WTC11 (cell line): ENCODE results near the gene CCDC77.

Source experiments
- TF ChIP-seq, protein P1 (sequence below): fragments of 200-600 bp; IDR thresholded peaks from 2 replicates; pipeline ENCODE4 v1.8.0; 2022; ENCODE audit warnings: antibody characterized with exemption
- TF ChIP-seq, protein P2 (sequence below): sonication (generic); formaldehyde crosslinking; IDR thresholded peaks from 2 replicates; pipeline ENCODE4 v1.8.1; 2023; ENCODE audit warnings: mild to moderate bottlenecking, missing genetic modification reagents
- TF ChIP-seq, protein P3 (sequence below): sonication (generic); formaldehyde crosslinking; IDR thresholded peaks from 2 replicates; pipeline ENCODE4 v1.8.1; 2023; ENCODE audit warnings: mild to moderate bottlenecking, moderate library complexity, missing genetic modification reagents
- TF ChIP-seq, protein P4 (sequence below): fragments of 250-450 bp; sonication (Bioruptor Pico); IDR thresholded peaks from 2 replicates; pipeline ENCODE4 v1.9.0; 2021; ENCODE audit warnings: mild to moderate bottlenecking, borderline replicate concordance
- TF ChIP-seq, protein P5 (sequence below): sonication (generic); formaldehyde crosslinking; IDR thresholded peaks from 2 replicates; pipeline ENCODE4 v1.8.1; 2022; ENCODE audit warnings: mild to moderate bottlenecking, moderate library complexity, missing genetic modification reagents

DNA sequence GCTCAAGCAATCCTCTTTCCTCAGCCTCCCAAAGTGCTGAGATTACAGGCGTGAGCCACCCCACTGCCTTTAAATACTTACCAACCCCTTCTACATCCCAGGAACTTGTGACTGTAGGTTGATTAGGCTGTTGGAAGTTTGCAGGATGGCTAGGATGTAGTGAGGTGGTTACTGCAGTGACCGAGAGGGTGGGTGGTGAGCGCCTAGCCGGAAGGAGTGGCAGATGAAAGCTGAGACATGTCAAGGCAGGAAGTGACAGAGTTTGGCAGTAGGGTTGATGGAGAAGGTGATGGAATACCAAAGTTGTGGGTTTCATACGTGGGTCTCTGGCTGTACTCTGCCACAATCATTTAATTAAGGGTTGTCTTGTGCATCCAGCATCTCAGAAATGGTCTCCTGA, 71.8 kb downstream of the CCDC77 start:
- TF ChIP-seq, protein P1, sequence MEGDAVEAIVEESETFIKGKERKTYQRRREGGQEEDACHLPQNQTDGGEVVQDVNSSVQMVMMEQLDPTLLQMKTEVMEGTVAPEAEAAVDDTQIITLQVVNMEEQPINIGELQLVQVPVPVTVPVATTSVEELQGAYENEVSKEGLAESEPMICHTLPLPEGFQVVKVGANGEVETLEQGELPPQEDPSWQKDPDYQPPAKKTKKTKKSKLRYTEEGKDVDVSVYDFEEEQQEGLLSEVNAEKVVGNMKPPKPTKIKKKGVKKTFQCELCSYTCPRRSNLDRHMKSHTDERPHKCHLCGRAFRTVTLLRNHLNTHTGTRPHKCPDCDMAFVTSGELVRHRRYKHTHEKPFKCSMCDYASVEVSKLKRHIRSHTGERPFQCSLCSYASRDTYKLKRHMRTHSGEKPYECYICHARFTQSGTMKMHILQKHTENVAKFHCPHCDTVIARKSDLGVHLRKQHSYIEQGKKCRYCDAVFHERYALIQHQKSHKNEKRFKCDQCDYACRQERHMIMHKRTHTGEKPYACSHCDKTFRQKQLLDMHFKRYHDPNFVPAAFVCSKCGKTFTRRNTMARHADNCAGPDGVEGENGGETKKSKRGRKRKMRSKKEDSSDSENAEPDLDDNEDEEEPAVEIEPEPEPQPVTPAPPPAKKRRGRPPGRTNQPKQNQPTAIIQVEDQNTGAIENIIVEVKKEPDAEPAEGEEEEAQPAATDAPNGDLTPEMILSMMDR: no peak
- TF ChIP-seq, protein P2, sequence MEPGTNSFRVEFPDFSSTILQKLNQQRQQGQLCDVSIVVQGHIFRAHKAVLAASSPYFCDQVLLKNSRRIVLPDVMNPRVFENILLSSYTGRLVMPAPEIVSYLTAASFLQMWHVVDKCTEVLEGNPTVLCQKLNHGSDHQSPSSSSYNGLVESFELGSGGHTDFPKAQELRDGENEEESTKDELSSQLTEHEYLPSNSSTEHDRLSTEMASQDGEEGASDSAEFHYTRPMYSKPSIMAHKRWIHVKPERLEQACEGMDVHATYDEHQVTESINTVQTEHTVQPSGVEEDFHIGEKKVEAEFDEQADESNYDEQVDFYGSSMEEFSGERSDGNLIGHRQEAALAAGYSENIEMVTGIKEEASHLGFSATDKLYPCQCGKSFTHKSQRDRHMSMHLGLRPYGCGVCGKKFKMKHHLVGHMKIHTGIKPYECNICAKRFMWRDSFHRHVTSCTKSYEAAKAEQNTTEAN (CRISPR knock-in tag): no peak
- TF ChIP-seq, protein P3, sequence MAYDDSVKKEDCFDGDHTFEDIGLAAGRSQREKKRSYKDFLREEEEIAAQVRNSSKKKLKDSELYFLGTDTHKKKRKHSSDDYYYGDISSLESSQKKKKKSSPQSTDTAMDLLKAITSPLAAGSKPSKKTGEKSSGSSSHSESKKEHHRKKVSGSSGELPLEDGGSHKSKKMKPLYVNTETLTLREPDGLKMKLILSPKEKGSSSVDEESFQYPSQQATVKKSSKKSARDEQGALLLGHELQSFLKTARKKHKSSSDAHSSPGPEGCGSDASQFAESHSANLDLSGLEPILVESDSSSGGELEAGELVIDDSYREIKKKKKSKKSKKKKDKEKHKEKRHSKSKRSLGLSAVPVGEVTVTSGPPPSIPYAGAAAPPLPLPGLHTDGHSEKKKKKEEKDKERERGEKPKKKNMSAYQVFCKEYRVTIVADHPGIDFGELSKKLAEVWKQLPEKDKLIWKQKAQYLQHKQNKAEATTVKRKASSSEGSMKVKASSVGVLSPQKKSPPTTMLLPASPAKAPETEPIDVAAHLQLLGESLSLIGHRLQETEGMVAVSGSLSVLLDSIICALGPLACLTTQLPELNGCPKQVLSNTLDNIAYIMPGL (CRISPR knock-in tag): no peak
- TF ChIP-seq, protein P4, sequence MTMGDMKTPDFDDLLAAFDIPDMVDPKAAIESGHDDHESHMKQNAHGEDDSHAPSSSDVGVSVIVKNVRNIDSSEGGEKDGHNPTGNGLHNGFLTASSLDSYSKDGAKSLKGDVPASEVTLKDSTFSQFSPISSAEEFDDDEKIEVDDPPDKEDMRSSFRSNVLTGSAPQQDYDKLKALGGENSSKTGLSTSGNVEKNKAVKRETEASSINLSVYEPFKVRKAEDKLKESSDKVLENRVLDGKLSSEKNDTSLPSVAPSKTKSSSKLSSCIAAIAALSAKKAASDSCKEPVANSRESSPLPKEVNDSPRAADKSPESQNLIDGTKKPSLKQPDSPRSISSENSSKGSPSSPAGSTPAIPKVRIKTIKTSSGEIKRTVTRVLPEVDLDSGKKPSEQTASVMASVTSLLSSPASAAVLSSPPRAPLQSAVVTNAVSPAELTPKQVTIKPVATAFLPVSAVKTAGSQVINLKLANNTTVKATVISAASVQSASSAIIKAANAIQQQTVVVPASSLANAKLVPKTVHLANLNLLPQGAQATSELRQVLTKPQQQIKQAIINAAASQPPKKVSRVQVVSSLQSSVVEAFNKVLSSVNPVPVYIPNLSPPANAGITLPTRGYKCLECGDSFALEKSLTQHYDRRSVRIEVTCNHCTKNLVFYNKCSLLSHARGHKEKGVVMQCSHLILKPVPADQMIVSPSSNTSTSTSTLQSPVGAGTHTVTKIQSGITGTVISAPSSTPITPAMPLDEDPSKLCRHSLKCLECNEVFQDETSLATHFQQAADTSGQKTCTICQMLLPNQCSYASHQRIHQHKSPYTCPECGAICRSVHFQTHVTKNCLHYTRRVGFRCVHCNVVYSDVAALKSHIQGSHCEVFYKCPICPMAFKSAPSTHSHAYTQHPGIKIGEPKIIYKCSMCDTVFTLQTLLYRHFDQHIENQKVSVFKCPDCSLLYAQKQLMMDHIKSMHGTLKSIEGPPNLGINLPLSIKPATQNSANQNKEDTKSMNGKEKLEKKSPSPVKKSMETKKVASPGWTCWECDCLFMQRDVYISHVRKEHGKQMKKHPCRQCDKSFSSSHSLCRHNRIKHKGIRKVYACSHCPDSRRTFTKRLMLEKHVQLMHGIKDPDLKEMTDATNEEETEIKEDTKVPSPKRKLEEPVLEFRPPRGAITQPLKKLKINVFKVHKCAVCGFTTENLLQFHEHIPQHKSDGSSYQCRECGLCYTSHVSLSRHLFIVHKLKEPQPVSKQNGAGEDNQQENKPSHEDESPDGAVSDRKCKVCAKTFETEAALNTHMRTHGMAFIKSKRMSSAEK: no peak
- TF ChIP-seq, protein P5, sequence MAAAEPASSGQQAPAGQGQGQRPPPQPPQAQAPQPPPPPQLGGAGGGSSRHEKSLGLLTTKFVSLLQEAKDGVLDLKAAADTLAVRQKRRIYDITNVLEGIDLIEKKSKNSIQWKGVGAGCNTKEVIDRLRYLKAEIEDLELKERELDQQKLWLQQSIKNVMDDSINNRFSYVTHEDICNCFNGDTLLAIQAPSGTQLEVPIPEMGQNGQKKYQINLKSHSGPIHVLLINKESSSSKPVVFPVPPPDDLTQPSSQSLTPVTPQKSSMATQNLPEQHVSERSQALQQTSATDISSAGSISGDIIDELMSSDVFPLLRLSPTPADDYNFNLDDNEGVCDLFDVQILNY (CRISPR knock-in tag): no peak
